Calu3 (cell line): Measurements from ENCODE around the gene CLNK. TPM values are rescaled to one million over a fixed set of nuclear protein-coding genes. Genes with fewer than 3 reads are reported as not detected.

Source experiments
- BruUV-seq: library from RNA; stranded (reverse); fragments of 400-500 nt; replicated peaks from 2 replicates; lab custom pipeline; 2021; lab: Mats Ljungman, UMichigan
- CTCF ChIA-PET: fragments of 300-600 bp; sonication (Branson Sonifier 250); formaldehyde crosslinking; loops from one replicate; lab custom pipeline; 2022; ENCODE audit warnings: antibody characterized with exemption; lab: Charles Lee
- DNase-seq: peaks from one replicate; pipeline ENCODE4 v3.0.0; 2022
- H3K27ac Mint-ChIP-seq: one replicate; pipeline ENCODE4 v1.8.0; 2022; ENCODE audit warnings: mixed read lengths; ENCODE audit not compliant: unreplicated experiment
- H3K27me3 Mint-ChIP-seq: one replicate; pipeline ENCODE4 v1.8.0; 2022; ENCODE audit warnings: mixed read lengths; ENCODE audit not compliant: unreplicated experiment
- H3K36me3 Mint-ChIP-seq: one replicate; pipeline ENCODE4 v1.8.0; 2022; ENCODE audit warnings: mild to moderate bottlenecking, moderate library complexity, mixed read lengths; ENCODE audit not compliant: insufficient read depth, unreplicated experiment
- H3K4me1 Mint-ChIP-seq: one replicate; pipeline ENCODE4 v1.8.0; 2022; ENCODE audit warnings: mild to moderate bottlenecking, low read depth, mixed read lengths; ENCODE audit not compliant: unreplicated experiment
- H3K4me3 Mint-ChIP-seq: one replicate; pipeline ENCODE4 v1.8.0; 2022; ENCODE audit warnings: mild to moderate bottlenecking, low read depth, moderate library complexity, mixed read lengths; ENCODE audit not compliant: unreplicated experiment
- H3K9me3 Mint-ChIP-seq: one replicate; pipeline ENCODE4 v1.8.0; 2022; ENCODE audit warnings: low read depth, mixed read lengths; ENCODE audit not compliant: unreplicated experiment
- intact Hi-C: fragments of 100-400 bp; cut with micrococcal nuclease; formaldehyde crosslinking; loops from one replicate; pipeline ENCODE4 v1.10.0; 2022; ENCODE audit not compliant: unreplicated experiment
- total RNA-seq: library from RNA; stranded (reverse); gene quantifications from 2 replicates; pipeline ENCODE4 v1.2.3, GENCODE V29; 2022
- TF ChIP-seq, protein P1 (sequence below): fragments of 200-600 bp; IDR thresholded peaks from one replicate; pipeline ENCODE4 v1.8.0; 2022; ENCODE audit warnings: antibody characterized with exemption; ENCODE audit not compliant: unreplicated experiment

Gene CLNK
- total RNA-seq, 1 experiment from 2014 or later = not detected

DNA sequence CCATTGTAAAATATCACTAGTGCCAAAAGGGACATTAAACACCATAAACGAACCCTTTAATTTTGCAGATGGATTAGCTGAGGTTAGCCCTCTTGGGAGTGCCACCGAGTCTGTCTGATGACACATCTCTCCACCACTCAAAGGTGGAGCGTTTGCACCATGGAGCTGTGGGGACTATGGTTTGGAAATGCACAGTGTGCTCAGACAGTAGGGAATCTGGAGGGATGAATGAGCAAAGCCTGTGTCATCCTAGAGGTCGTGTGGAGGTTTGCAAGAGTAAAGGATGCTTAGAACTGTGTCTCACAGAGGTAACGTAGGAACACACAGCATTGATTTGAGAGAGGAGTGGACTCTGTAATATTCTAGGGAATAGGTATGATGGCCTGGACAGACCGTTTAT is 93.7 kb downstream of the CLNK start:
- no TSS peak for BruUV-seq
- intact Hi-C loops = no loop called here
- H3K27ac Mint-ChIP-seq = no peak overlapping the region
- no peaks in the 10 kb centered on the region for H3K36me3 Mint-ChIP-seq
- H3K4me1 Mint-ChIP-seq = no peaks in the 10 kb centered on the region
- H3K4me3 Mint-ChIP-seq = no peak overlapping the region
- CTCF ChIA-PET = no interaction called here
- DNase-seq = no peak
- TF ChIP-seq, protein P1, sequence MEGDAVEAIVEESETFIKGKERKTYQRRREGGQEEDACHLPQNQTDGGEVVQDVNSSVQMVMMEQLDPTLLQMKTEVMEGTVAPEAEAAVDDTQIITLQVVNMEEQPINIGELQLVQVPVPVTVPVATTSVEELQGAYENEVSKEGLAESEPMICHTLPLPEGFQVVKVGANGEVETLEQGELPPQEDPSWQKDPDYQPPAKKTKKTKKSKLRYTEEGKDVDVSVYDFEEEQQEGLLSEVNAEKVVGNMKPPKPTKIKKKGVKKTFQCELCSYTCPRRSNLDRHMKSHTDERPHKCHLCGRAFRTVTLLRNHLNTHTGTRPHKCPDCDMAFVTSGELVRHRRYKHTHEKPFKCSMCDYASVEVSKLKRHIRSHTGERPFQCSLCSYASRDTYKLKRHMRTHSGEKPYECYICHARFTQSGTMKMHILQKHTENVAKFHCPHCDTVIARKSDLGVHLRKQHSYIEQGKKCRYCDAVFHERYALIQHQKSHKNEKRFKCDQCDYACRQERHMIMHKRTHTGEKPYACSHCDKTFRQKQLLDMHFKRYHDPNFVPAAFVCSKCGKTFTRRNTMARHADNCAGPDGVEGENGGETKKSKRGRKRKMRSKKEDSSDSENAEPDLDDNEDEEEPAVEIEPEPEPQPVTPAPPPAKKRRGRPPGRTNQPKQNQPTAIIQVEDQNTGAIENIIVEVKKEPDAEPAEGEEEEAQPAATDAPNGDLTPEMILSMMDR = no peak
- no peaks in the 10 kb centered on the region for H3K9me3 Mint-ChIP-seq
- peaks cover 11% of the 10 kb centered on the region for H3K27me3 Mint-ChIP-seq

DNA sequence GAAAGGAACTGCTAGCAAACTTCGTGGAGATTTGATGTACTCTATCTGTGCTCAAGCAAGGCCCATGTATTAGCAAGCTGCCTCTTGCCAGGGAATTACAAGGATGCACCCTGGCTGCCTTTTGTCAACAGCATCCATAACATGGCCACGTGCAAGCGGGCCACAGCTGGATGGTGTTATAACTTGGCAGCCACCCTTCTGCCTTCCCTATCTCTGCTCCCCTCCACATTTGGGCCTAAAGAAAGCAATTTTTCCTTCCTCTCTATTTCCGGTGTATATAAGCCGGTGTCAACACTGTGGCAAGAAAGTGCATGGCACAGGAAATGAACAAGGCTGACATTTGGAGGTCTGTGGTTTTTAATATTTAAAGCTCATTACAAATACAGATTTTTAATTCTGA is 94.8 kb downstream of the CLNK start:
- no peaks in the 10 kb centered on the region for H3K4me1 Mint-ChIP-seq
- peaks cover 11% of the 10 kb centered on the region for H3K27me3 Mint-ChIP-seq
- TF ChIP-seq, protein P1 = no peak
- intact Hi-C loops = loop anchor here (10.0 kb wide), 1 partner anchor 125 kb away; no protein-coding TSS in a partner anchor
- CTCF ChIA-PET = no interaction called here
- no TSS peak for BruUV-seq
- no peaks in the 10 kb centered on the region for H3K36me3 Mint-ChIP-seq
- no peak overlapping the region for H3K4me3 Mint-ChIP-seq
- no peak overlapping the region for H3K27ac Mint-ChIP-seq
- no peaks in the 10 kb centered on the region for H3K9me3 Mint-ChIP-seq
- DNase-seq = no peak

DNA sequence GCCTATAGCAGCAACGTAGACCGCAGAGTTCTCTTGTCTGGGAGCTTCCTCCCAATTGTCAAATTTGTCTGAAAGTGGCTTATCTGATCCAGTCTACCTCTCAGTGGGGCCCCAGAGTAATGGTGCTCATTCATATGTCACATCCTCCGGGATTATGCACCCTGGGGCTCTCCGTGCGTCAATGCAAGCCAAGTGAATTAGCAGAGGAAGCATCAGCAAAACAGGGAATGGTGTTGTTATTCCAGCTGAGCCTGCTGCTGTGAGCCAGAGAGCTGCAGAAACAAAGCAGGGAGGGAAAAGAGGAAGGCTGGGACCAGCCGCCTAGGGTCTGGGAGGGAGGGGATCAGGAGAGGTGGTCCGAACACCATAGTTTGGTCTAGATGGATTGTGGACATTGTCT is 95.2 kb downstream of the CLNK start:
- CTCF ChIA-PET = no interaction called here
- BruUV-seq = no TSS peak
- intact Hi-C loops = loop anchor here (10.0 kb wide), 1 partner anchor 125 kb away; no protein-coding TSS in a partner anchor
- TF ChIP-seq, protein P1 = no peak
- no peaks in the 10 kb centered on the region for H3K9me3 Mint-ChIP-seq
- no peaks in the 10 kb centered on the region for H3K4me1 Mint-ChIP-seq
- no peaks in the 10 kb centered on the region for H3K36me3 Mint-ChIP-seq
- H3K4me3 Mint-ChIP-seq = no peak overlapping the region
- H3K27ac Mint-ChIP-seq = no peak overlapping the region
- DNase-seq = no peak
- H3K27me3 Mint-ChIP-seq = peaks cover 11% of the 10 kb centered on the region

DNA sequence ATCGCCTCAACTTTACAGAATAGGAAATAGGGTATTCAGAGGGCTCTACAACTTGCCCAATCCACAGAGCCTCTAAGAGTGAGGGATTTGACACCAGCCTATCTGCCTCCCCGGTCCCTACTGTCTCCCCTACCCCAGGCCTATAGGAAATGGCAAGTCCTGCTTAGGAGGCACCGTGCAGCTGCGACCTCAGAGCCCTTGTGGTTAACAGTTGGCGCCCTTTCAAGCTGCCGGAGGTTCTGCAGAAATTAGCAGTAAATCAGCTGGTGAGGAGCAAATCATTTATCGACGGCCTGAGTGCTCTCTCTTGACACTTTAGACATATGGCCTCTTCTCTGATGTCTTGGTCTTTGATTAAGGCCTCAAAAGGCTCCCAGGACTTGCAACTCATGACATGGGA is 96.9 kb downstream of the CLNK start:
- no peaks in the 10 kb centered on the region for H3K9me3 Mint-ChIP-seq
- H3K4me3 Mint-ChIP-seq = no peak overlapping the region
- no peak overlapping the region for H3K27ac Mint-ChIP-seq
- no peaks in the 10 kb centered on the region for H3K4me1 Mint-ChIP-seq
- DNase-seq = no peak
- intact Hi-C loops = loop anchor here (10.0 kb wide), 1 partner anchor 127 kb away; no protein-coding TSS in a partner anchor
- CTCF ChIA-PET = no interaction called here
- BruUV-seq = no TSS peak
- TF ChIP-seq, protein P1 = no peak
- H3K27me3 Mint-ChIP-seq = peaks cover 11% of the 10 kb centered on the region
- H3K36me3 Mint-ChIP-seq = no peaks in the 10 kb centered on the region
